GM21717 (cell line): ENCODE measurements around the gene MARS1.
A peak's percentile ranks its signal among the peaks of the same experiment; 100 is the strongest.
"Not testable (repeated sequence)": the region's sequence is repeated elsewhere in the genome, so short reads cannot be mapped to it uniquely, and the experiment has no call there.

ENCODE experiments used
- ATAC-seq: cut with Tn5 transposase; IDR thresholded peaks from one replicate; pipeline ENCODE4 v1.9.1; 2021; ENCODE audit warnings: mild to moderate bottlenecking, moderate library complexity; ENCODE audit not compliant: unreplicated experiment

MARS1 gene

DNA sequence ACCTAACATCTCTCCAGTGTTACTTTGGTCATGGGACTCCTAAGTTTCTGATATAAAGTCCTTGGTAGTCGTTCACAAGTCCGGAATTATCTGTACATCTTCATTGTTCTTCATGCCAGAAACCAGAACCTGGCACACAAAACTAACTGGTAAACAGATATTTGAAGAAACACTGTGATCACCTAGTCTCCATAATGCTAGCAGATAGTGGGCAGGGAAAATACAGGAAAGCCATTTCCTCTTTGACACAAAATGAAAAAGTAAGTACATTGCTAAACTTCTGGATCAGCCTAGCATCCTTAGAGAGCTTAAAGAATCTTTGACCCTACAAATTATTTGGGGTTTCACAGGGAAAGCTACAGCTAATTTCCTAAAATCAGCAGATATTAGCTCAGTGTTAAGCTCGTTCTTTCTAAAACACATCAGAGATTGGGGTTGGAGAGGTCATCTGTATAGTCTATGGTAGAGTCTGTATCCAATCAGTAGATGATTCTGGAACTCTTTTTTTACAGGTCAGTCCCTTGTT lies 27.6 kb downstream of the MARS1 start:
- no peak for ATAC-seq

DNA sequence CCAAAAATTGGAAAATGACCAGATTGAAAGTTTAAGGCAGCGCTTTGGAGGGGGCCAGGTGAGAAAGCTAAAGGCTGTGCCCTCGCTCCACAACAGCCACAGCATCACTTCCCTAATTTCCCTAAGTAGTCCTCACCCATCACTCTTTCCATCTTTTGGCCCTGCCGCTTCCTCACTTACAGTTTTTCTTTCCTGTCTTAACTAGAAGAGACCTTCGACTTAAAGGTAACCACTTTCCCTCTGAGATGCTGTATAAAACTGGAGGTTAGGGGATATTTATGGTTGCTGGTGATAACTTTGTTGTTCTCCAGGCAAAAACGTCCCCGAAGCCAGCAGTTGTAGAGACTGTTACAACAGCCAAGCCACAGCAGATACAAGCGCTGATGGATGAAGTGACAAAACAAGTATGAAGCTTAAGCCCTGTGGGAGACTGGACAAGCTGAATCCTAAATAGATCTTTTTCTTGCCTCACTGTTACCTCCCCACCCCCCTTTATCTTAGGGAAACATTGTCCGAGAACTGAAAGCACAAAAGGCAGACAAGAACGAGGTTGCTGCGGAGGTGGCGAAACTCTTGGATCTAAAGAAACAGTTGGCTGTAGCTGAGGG lies 28.2 kb downstream of the MARS1 start:
- ATAC-seq = no peak

- ATAC-seq = no peak
Measured at GRCh38 chr12:57516617-57517153, 28.8 kb downstream of the MARS1 start.

DNA sequence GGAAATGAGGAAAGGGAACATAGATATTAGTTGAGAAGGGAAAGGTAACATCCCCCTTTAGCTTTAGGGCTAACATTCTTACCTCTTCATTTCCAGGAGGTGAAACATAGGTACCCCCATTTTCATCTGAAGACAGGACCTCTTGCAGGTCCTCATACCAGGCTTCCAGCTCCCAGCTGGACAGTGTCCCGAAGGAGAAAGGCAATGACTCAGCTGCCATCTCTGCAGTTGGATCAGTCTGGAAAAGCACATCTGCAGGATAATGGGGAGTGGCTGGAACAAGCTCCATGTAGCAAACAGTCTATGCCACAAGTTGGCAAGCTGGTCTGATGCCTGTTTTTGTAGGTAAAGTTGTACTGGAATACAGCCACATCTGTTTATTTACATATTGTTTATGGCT lies 29.3 kb downstream of the MARS1 start:
- no peak for ATAC-seq

DNA sequence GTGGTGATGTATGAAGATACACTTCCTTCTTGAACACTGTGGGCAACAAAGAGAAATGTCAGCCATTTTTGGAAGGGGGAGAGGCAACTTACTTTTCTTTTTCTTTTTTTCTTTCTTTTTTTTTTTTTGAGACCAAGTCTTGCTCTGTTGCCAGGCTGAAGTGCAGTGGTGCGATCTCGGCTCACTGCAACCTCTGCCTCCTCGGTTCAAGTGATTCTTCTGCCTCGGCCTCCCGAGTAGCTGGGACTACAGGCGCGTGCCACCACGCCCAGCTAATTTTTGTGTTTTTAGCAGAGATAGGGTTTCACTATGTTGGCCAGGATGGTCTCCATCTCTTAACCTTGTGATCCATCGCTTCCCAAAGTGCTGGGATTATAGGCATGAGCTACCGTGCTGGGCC lies 29.9 kb downstream of the MARS1 start:
- not testable (repeated sequence) for ATAC-seq

DNA sequence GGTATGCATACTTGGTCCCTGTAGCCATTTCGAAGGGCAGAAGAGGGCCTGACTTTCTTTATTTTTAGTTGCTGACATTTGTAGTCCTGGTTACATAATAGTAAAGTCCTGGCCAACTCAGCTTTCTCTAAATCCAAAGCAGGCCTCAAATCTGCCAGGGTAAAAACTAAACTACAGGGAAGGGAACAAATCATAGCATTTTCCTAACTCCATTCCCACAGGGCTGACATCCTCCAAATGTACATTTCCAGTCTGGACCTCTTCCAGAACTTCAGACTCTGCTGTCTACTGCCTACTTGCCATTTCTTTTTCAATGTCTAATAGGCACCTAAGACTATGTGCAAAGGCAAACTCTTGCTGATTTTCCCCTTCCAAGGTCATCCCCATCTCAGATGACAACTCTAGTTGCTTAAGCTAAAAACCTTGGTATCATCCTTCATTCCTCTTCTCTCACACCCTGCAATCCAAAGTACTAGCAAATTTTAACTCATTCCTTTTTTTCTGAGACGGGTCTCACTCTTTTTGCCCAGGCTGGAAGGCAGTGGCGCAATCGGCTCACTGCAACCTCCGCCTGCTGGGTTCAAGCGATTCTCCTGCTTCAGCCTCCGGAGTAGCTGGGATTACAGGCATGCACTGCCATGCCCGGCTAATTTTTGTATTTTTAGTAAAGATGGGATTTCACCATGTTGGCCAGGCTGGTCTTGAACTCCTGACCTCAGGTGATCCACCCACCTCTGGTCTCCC lies 30.5 kb downstream of the MARS1 start:
- ATAC-seq = no peak

DNA sequence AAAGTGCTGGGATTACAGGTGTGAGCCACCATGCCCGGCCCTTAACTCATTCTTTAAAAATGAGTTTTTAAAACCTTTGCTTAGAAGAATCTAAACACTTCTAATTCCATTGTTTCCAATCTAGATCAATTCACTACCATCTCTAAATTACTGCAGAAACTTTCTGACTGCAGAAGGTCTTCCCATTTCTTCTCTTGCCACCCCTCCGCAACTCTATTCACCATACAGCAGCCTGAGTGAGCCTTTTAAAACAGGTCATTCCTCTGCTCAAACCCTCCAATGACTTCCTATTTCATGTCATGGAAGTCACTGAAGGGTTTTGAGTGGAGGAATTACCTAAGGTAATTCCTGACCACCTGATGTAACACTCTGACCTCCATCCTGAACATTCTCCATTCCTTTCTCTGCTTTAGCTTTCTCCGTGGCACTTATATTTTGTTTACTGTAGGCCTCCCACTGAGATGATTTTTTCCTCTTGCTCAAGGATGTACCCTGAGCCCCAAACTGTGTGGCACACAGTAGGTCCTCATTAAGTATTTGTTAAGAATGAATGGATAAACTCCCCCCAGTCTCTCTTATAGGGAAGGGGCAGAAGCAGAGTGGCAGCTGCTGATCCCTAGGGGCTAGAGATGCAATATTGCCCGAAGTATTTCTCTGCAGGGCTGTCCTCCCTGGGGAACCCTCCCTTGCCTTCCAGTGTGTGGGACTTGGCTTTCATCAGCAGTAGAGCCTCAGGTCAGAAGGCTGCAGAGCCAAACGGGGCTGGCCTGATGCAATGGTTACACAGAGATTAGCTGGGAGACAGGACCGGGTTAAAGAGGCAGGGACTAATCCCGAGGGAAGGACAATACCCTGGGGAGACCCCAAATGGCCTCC lies 31.3 kb downstream of the MARS1 start:
- ATAC-seq = no peak

DNA sequence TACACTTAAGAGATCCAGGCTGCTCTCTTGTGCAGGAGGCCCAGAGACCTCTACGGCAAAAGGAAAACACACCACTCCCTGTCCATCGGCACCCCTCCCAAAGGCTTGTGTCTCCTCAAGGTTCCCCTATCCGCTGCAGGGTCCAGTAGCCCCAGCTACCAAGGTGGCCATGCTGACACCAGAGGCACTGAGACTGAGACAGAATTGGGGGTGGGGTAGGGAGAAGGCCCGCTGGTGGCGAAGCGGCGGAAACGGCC lies 31.9 kb downstream of the MARS1 start:
- peak; percentile 1 for ATAC-seq

DNA sequence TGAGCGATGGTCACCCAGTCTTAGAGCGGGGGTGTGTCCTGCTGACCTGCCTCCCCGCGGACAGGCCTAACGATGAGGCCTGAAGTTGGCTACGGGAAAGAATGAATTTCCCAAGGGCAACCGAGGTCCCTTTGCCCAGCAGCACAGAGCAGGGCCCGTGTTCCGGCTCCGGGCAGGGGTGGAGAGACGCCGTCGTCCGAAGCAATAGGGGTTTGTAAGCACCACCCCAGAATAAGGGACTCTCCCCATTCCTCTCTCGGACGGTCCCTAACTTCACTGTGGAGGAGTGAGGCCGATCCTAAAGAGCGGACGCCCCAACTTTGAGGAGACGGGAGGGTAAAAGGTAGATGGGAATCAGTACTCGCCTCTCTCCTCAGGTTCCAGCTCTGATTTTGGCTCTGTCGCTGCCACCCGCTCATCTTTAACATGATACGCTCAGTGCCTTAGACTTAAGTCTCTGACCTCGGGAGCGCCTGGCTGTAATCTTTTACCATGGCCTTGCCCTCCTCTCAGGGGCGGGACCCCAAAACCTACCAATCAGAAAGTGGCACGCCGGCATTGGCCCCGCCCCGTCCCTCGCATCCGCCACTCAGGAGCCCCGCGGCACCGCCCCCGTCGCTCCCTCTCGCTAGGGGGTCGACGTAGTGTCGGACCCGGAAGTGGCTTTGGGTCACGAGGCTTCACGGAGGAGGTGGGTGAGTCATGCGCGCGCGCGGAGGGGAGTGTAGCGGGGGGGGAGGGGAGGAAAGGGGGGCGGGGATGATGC lies 32.4 kb downstream of the MARS1 start, which contains the start of gene DDIT3:
Gene DDIT3 (minus strand): TSS at position 462 of the 766 bp plus-strand sequence. CDS start 3,108 bp downstream, outside the sequence.
- ATAC-seq = peak; percentile 56

- ATAC-seq = no peak
Measured at GRCh38 chr12:57521525-57522010, 33.7 kb downstream of the MARS1 start.

DNA sequence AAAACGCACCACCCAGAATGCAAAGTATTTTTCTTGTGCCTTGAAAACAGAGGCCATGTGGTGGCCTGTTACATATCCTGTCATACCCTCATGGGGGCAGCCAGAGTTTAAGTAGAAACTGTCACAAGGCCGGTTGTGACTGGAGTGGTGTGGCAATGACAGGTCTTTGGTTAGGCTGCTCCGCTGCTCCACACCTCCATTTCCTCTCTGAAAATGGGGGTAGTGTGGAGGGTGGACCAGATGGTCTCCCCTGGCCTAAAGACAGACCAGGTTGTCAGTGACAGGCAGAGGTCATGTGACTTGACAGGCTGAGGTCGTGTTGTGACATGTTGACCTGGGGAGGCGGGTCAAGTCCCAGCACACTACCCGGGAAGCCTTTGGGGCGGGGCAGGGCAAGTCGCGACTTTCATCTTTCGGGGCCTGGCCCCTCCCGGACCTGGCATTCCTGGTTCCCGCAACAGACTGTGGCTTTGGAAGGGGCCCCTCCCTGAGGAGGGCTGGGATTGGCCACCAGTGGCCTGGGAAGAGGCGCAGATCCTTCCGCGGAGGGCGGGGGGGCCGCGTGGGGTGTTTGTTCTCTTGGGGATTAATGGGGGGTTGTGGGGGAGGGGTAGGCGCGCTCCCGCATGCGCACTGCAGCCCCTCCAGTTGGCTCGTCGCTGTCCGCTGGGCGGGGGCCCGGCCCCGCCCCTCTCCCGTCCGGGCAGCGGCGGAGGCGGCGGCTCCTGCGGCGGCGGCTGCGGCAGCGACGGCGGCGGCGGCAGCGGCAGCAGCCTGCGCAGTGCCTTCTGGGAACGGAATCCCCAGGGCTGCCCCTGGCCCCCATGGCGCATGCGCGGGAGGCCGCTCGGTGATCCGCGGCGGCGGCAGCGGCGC lies 34.4 kb downstream of the MARS1 start, which contains the start of gene MBD6:
Gene MBD6 (plus strand): TSS at position 814 of the 876 bp plus-strand sequence. CDS start 1,480 bp downstream, outside the sequence.
- ATAC-seq = peak; percentile 37

DNA sequence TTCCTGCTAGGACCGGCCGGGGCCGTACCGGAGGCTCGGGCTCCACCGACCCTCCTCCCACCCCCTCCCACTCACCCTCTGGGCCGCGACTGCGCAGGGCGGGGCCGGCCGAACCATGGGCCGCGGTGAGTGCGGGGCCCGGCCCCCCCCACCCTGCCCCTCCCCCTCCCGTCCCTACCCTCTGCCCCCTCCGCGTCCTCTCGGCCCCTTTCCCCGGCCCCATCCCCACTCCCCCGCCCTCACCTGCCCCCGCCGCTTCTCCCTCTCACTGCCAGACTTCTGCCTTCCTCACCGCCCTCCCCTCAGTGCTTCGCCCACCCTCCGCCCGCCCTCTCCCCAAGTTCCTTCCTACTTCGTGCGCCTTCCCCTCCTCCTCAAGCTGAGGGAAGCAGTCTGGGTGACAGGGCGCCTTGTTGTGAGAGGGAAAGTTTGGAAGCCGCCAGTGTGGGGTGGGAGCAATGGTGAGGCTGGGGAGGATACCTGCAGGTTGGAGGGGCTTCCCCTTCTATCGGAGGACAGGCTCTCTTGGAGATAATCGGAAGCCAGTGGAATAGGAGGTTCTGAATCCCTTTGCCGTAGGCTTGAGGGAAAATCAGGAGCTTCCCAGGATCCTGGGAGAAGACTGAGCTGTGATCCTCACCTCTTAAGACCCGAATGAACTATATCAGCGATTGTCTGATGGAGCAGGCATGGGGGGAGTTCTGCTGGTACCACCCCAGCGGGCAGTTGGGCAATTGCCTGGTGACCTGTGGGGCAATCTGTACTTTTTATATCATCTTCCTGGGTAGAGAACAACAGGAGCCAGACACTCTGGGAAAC lies 35.2 kb downstream of the MARS1 start:
- ATAC-seq = no peak

DNA sequence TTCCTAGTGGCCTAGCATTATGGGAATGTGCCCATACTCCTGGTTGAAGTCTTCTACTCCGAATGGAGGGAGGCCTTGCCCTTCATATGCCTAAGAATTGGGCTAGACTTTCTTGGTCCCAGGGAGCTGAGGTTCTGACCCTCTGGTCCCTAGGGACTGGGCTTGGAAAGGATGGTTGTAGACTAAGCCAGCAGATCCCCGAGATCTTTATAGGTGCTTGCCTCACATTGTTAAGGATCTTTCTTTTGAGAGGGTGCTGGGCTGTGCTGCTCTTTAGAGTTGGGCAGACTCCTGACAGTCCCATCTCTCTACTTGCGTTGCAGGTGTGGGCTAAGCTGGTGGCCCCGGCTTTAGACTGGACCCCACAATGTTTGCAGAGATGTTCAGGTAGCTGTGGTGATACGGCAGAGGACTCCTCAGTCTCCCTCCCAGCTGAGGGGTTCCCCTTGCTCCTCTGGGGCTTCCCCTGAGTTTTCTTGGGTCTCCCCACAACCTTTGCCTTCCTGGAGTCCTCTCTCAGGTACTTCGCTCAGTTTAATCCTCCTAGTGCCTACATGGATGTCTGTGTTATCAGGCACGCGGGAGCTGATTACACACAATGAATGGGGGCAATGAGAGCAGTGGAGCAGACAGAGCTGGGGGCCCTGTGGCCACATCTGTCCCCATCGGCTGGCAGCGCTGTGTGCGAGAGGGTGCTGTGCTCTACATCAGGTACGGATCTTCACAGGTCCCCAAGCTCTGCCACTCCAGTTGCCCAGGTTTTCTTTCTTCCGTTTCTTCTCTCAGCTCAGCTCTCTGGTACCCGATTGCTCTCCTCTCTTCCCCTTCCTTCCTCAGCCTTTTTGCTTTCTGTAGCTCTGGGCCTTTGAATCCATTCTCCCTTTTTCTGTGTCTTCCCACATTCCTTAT lies 36.1 kb downstream of the MARS1 start:
- no peak for ATAC-seq

GRCh38 chr12:57524814-57525614 lies 37.1 kb downstream of the MARS1 start:
- ATAC-seq = no peak

GRCh38 chr12:57525615-57526383 lies 37.9 kb downstream of the MARS1 start:
- no peak for ATAC-seq
